ENCODE measurements around the gene SVOPL.

Gene SVOPL

GRCh38 chr7:138565451-138566114, 135.6 kb downstream of the SVOPL start:
- TF ChIP-seq CTCF (IDR thresholded peaks at IDR 0.05; ENCODE audit: extremely low read depth, missing control alignments), result no peak
- DNase-seq (ENCODE audit: low spot score), result no peak

- DNase-seq (ENCODE audit: low spot score), result no peak
- no peak for TF ChIP-seq CTCF (IDR thresholded peaks at IDR 0.05; ENCODE audit: extremely low read depth, missing control alignments)
These were observed 136.1 kb downstream of the SVOPL start for GRCh38 chr7:138565071-138565450.

GRCh38 chr7:138564365-138564764, 136.8 kb downstream of the SVOPL start:
- TF ChIP-seq CTCF (IDR thresholded peaks at IDR 0.05; ENCODE audit: extremely low read depth, missing control alignments), result no peak
- no peak for DNase-seq (ENCODE audit: low spot score)

GRCh38 chr7:138563808-138564207, 137.4 kb downstream of the SVOPL start:
- TF ChIP-seq CTCF (IDR thresholded peaks at IDR 0.05; ENCODE audit: extremely low read depth, missing control alignments), result no peak
- DNase-seq (ENCODE audit: low spot score), result no peak

GRCh38 chr7:138559448-138559847, 141.7 kb downstream of the SVOPL start:
- DNase-seq (ENCODE audit: low spot score), result no peak
- no peak for TF ChIP-seq CTCF (IDR thresholded peaks at IDR 0.05; ENCODE audit: extremely low read depth, missing control alignments)

GRCh38 chr7:138556771-138557484, 144.2 kb downstream of the SVOPL start:
- DNase-seq (ENCODE audit: low spot score), result no peak
- TF ChIP-seq CTCF (IDR thresholded peaks at IDR 0.05; ENCODE audit: extremely low read depth, missing control alignments), result no peak

GRCh38 chr7:138555684-138556083, 145.5 kb downstream of the SVOPL start:
- TF ChIP-seq CTCF (IDR thresholded peaks at IDR 0.05; ENCODE audit: extremely low read depth, missing control alignments), result no peak

More at GRCh38 chr7:138555684-138556083, 145.5 kb downstream of the SVOPL start:
- no peak for DNase-seq (ENCODE audit: low spot score)

All from GM20000 (cell line).